GM12873 (cell line): ENCODE results near the gene ARID5B.

Source experiments
- CTCF ChIP-seq: IDR thresholded peaks from 2 replicates; pipeline ENCODE4 v1.5.1; 2012; ENCODE audit warnings: low read depth, mild to moderate bottlenecking, moderate library complexity, low read length, control low read depth; ENCODE audit not compliant: insufficient read depth; ENCODE audit errors: missing control alignments

The ARID5B gene

GRCh38 chr10:61877887-61878739 is 23.4 kb upstream of the ARID5B start:
- TF ChIP-seq CTCF: no peak

- TF ChIP-seq CTCF: no peak
These were observed 22.8 kb upstream of the ARID5B start for GRCh38 chr10:61878740-61879068.

GRCh38 chr10:61882621-61883370 is 18.7 kb upstream of the ARID5B start:
- no peak for TF ChIP-seq CTCF

- TF ChIP-seq CTCF: no peak
These were observed 18.0 kb upstream of the ARID5B start for GRCh38 chr10:61883371-61884025.

GRCh38 chr10:61887772-61888171 is 13.7 kb upstream of the ARID5B start:
- no peak for TF ChIP-seq CTCF

GRCh38 chr10:61888744-61889143 is 12.8 kb upstream of the ARID5B start:
- no peak for TF ChIP-seq CTCF

GRCh38 chr10:61890430-61890829 is 11.1 kb upstream of the ARID5B start:
- TF ChIP-seq CTCF: no peak
